D721Med (cell line): ENCODE measurements around the gene GSG1L.

ENCODE experiments used
- DNase-seq: peaks from one replicate; pipeline ENCODE4 v3.0.0; 2011; ENCODE audit warnings: low spot score; ENCODE audit not compliant: insufficient read length
- FAIRE-seq: peaks from 2 replicates; lab custom pipeline; 2011; peaks lifted over from hg19 to GRCh38; lab: Jason Lieb, UNC
- CTCF ChIP-seq: IDR thresholded peaks from 2 replicates; pipeline ENCODE4 v1.5.1; 2012; ENCODE audit warnings: mild to moderate bottlenecking, control low read depth; ENCODE audit not compliant: insufficient read depth; ENCODE audit errors: missing control alignments

GSG1L gene

GRCh38 chr16:28073836-28074235, 10.3 kb upstream of the GSG1L start:
- TF ChIP-seq CTCF: no peak
- no peak for DNase-seq
- FAIRE-seq: no peak

- no peak for TF ChIP-seq CTCF
These were observed 8.6 kb upstream of the GSG1L start for GRCh38 chr16:28072087-28072486.

GRCh38 chr16:28069971-28070794, 6.7 kb upstream of the GSG1L start:
- TF ChIP-seq CTCF: no peak
- no peak for FAIRE-seq
- no peak for DNase-seq

More at GRCh38 chr16:28072087-28072486, 8.6 kb upstream of the GSG1L start:
- no peak for FAIRE-seq
- DNase-seq: no peak

- no peak for TF ChIP-seq CTCF
- no peak for FAIRE-seq
- no peak for DNase-seq
These were observed 5.5 kb upstream of the GSG1L start for GRCh38 chr16:28068976-28069375.

- no peak for TF ChIP-seq CTCF
- FAIRE-seq (no peak), DNase-seq (no peak)
These were observed 4.3 kb upstream of the GSG1L start for GRCh38 chr16:28067604-28068379.

- no peak for TF ChIP-seq CTCF
- FAIRE-seq (no peak), DNase-seq (no peak)
These were observed 1.3 kb upstream of the GSG1L start for GRCh38 chr16:28064706-28065249.
